GM12874 (cell line): ENCODE measurements around the gene FNBP1L.

Experiments used
- CTCF ChIP-seq: IDR thresholded peaks from 2 replicates; pipeline ENCODE4 v1.5.1; 2011; ENCODE audit warnings: low read depth, mild to moderate bottlenecking, control low read depth, low read length, moderate library complexity; ENCODE audit not compliant: insufficient read depth

FNBP1L gene

GRCh38 chr1:93549811-93550210 is 101.9 kb downstream of the FNBP1L start:
- TF ChIP-seq CTCF, result no peak

- no peak for TF ChIP-seq CTCF
These were observed 105.0 kb downstream of the FNBP1L start for GRCh38 chr1:93552741-93553455.

- TF ChIP-seq CTCF, result no peak
These were observed 107.3 kb downstream of the FNBP1L start for GRCh38 chr1:93554883-93555872.

- TF ChIP-seq CTCF, result no peak
These were observed 108.4 kb downstream of the FNBP1L start for GRCh38 chr1:93556291-93556690.

GRCh38 chr1:93559045-93559444 is 111.1 kb downstream of the FNBP1L start:
- TF ChIP-seq CTCF, result no peak

GRCh38 chr1:93559695-93560094 is 111.8 kb downstream of the FNBP1L start:
- no peak for TF ChIP-seq CTCF

GRCh38 chr1:93565496-93566206 is 117.7 kb downstream of the FNBP1L start:
- no peak for TF ChIP-seq CTCF
